HepG2 (cell line): Measurements from ENCODE around the gene HP1BP3. TPM values are rescaled to one million over a fixed set of nuclear protein-coding genes. Genes with fewer than 3 reads are reported as not detected.

Source experiments
- ATAC-seq: fragments of 200-7000 bp; cut with Tn5 transposase; 3 replicates; pipeline ENCODE4 v1.9.1; 2020; ENCODE audit warnings: mild to moderate bottlenecking, moderate library complexity
- BruUV-seq: library from RNA; stranded (reverse); fragments of 400-500 nt; replicated peaks from 2 replicates; lab custom pipeline; 2021; lab: Mats Ljungman, UMichigan
- CTCF ChIA-PET: fragments of 300-600 bp; formaldehyde crosslinking; extraction: SDS; loops from one replicate; lab custom pipeline; 2021; ENCODE audit warnings: low total read pairs, inconsistent platforms, low intra/inter-chr PET ratio; lab: Yijun Ruan, JAX
- POLR2A ChIA-PET: fragments of 350-600 bp; sonication (Branson Sonifier 250); formaldehyde crosslinking; loops from one replicate; lab custom pipeline; 2020; ENCODE audit warnings: antibody characterized with exemption, inconsistent platforms; lab: Yijun Ruan, JAX
- DNase-seq: peaks from one replicate; pipeline ENCODE4 v3.0.0-alpha.2; 2015; ENCODE audit warnings: low spot score
- FAIRE-seq: peaks from 3 replicates; lab custom pipeline; 2011; peaks lifted over from hg19 to GRCh38; lab: Jason Lieb, UNC
- H2AFZ ChIP-seq: one replicate; pipeline ENCODE4 v1.6.1; 2011; ENCODE audit warnings: low read length, inconsistent platforms
- H3K27ac ChIP-seq: fragments of 300-600 bp; 3 replicates; pipeline ENCODE4 v1.8.0; 2011; ENCODE audit warnings: mixed run types, mild to moderate bottlenecking, mixed read lengths, low read length, inconsistent platforms; ENCODE audit not compliant: insufficient read depth; ENCODE audit errors: extremely low read length
- H3K27me3 ChIP-seq, 2 experiments: fragments of 200-600 bp in 1 of 2; 2 replicates in 1 of 2; 3 replicates in 1 of 2; pipeline versions ENCODE4 v1.6.0 to v1.8.0; 2011; ENCODE audit warnings: low read length in 2 of 2, mild to moderate bottlenecking in 2 of 2, moderate library complexity in 2 of 2, inconsistent platforms in 1 of 2; ENCODE audit not compliant: insufficient read depth in 2 of 2, control insufficient read depth in 1 of 2
- H3K36me3 ChIP-seq, 2 experiments: fragments of 200-600 bp in 1 of 2; replicated peaks in 1 of 2; 2 replicates in 1 of 2; 3 replicates in 1 of 2; pipeline versions ENCODE4 v1.5.1 to v1.8.0; 2011; ENCODE audit warnings: low read length in 2 of 2, inconsistent platforms in 1 of 2; ENCODE audit not compliant: insufficient read depth in 2 of 2, control insufficient read depth in 1 of 2
- H3K4me1 ChIP-seq: 2 replicates; pipeline ENCODE4 v1.5.1; 2012; ENCODE audit warnings: low read length, inconsistent platforms; ENCODE audit not compliant: insufficient read depth
- H3K4me2 ChIP-seq: 2 replicates; pipeline ENCODE4 v1.6.0; 2011; ENCODE audit warnings: low read depth, low read length, inconsistent platforms
- H3K4me3 ChIP-seq, 3 experiments: fragments of 200-600 bp in 1 of 3; sonication (generic), shearing (Covaris generic) in 1 of 3; replicated peaks in 1 of 3; 2 replicates each; pipeline ENCODE4 v1.5.1; 2011 to 2016; ENCODE audit warnings: low read length in 3 of 3, inconsistent platforms in 2 of 3, low read depth in 2 of 3, mild to moderate bottlenecking in 2 of 3, control low read depth in 1 of 3, mixed read lengths in 1 of 3; ENCODE audit not compliant: insufficient read depth in 1 of 3
- H3K79me2 ChIP-seq: one replicate; pipeline ENCODE4 v1.6.1; 2011; ENCODE audit warnings: low read length, inconsistent platforms; ENCODE audit not compliant: insufficient read depth
- H3K9ac ChIP-seq: 2 replicates; pipeline ENCODE4 v1.6.0; 2011; ENCODE audit warnings: mild to moderate bottlenecking, low read depth, low read length, inconsistent platforms; ENCODE audit not compliant: insufficient read depth
- H3K9me3 ChIP-seq: 2 replicates; pipeline ENCODE4 v1.5.1; 2012; ENCODE audit warnings: mild to moderate bottlenecking, low read length
- H4K20me1 ChIP-seq: 2 replicates; pipeline ENCODE4 v1.6.0; 2011; ENCODE audit warnings: inconsistent platforms, mild to moderate bottlenecking, low read length, moderate library complexity; ENCODE audit not compliant: insufficient read depth
- AHR ChIP-seq: IDR thresholded peaks from 2 replicates; pipeline ENCODE4 v1.6.1; 2018; ENCODE audit warnings: missing genetic modification reagents, missing compliant biosample characterization
- DNMT3B ChIP-seq: conservative IDR thresholded peaks from 2 replicates; pipeline ENCODE4 v1.6.1; 2016; ENCODE audit warnings: missing biosample characterization, control low read depth
- SP1 ChIP-seq, 2 experiments: fragments of 450-650 bp in 1 of 2; sonication (generic) in 1 of 2; formaldehyde crosslinking in 1 of 2; IDR thresholded peaks; 2 replicates each; pipeline versions ENCODE4 v1.4.0 to v1.6.1; 2016 to 2020; ENCODE audit warnings: missing genetic modification reagents in 1 of 2
- ZFYVE20 ChIP-seq: sonication (generic); formaldehyde crosslinking; IDR thresholded peaks from 2 replicates; pipeline ENCODE4 v1.8.0; 2023; ENCODE audit warnings: low read depth, mild to moderate bottlenecking, moderate library complexity, missing genetic modification reagents, borderline replicate concordance
- ZNF17 ChIP-seq: sonication (generic); formaldehyde crosslinking; IDR thresholded peaks from 2 replicates; pipeline ENCODE4 v1.5.0; 2020; ENCODE audit warnings: mild to moderate bottlenecking, missing genetic modification reagents
- ZNF264 ChIP-seq: sonication (generic); formaldehyde crosslinking; IDR thresholded peaks from 2 replicates; pipeline ENCODE4 v1.4.0; 2020; ENCODE audit warnings: missing genetic modification reagents
- ZNF883 ChIP-seq: sonication (generic); formaldehyde crosslinking; IDR thresholded peaks from 2 replicates; pipeline ENCODE4 v1.5.1; 2020; ENCODE audit warnings: mild to moderate bottlenecking, missing genetic modification reagents; ENCODE audit errors: not compliant biosample characterization
- WGBS: methylation state at CpG from one replicate; pipeline ENCODE4 v1.1.6; 2017; ENCODE audit warnings: low lambda C conversion rate; 5-methylcytosine and 5-hydroxymethylcytosine counted together
- in situ Hi-C: cut with HindIII; loops from 2 replicates; pipeline ENCODE4 v1.10.0; 2017; ENCODE audit warnings: low pct_unique_long_range_greater_than_20kb; ENCODE audit not compliant: extremely low pct_ligation_motif_present
- intact Hi-C: fragments of 100-400 bp; cut with micrococcal nuclease; formaldehyde crosslinking; loops from one replicate; pipeline ENCODE4 v1.10.0; 2022; ENCODE audit not compliant: unreplicated experiment
- polyA plus RNA-seq, 8 experiments: library from polyadenylated mRNA; depleted of rRNA in 3 of 8; stranded (reverse) in 7 of 8; unstranded in 1 of 8; fragments of >200 nt; fragmentation: Illumina TruSeq in 4 of 8; extraction: Trizol in 4 of 8; gene quantifications; 2 replicates each; pipeline versions ENCODE4 v1.2.1 to v1.2.3, GENCODE V29; 2011 to 2016; ENCODE audit warnings: low read depth in 4 of 8, missing spikeins in 1 of 8, mixed read lengths in 1 of 8; ENCODE audit not compliant: insufficient read depth in 1 of 8
- total RNA-seq, 5 experiments: library from RNA; depleted of rRNA; stranded (reverse); fragments of >200 nt; fragmentation: Illumina TruSeq; extraction: Trizol; gene quantifications; 2 replicates each; pipeline ENCODE4 v1.2.3, GENCODE V29; 2016; ENCODE audit warnings: low read depth in 1 of 5
- TF ChIP-seq, protein P1 (sequence below): sonication (generic); formaldehyde crosslinking; IDR thresholded peaks from 2 replicates; pipeline ENCODE4 v1.9.0; 2021; ENCODE audit warnings: missing genetic modification reagents, mild to moderate bottlenecking, borderline replicate concordance
- TF ChIP-seq, protein P2 (sequence below): IDR thresholded peaks from 2 replicates; pipeline ENCODE4 v1.6.1; 2016; ENCODE audit warnings: mild to moderate bottlenecking
- TF ChIP-seq, protein P3 (sequence below): sonication (generic); formaldehyde crosslinking; IDR thresholded peaks from 2 replicates; pipeline ENCODE4 v1.4.0; 2020; ENCODE audit warnings: mild to moderate bottlenecking, missing genetic modification reagents
- TF ChIP-seq, protein P4 (sequence below): sonication (generic); formaldehyde crosslinking; IDR thresholded peaks from 2 replicates; pipeline ENCODE4 v1.8.0; 2023; ENCODE audit warnings: mild to moderate bottlenecking, missing genetic modification reagents
- TF ChIP-seq, protein P5 (sequence below): IDR thresholded peaks from 2 replicates; pipeline ENCODE4 v1.6.1; 2016; ENCODE audit warnings: missing compliant biosample characterization, missing genetic modification reagents, borderline replicate concordance

HP1BP3 gene
- total and polyA plus RNA-seq, 2 of the 13 experiments (the other 11 are each of a cell fraction or from before 2014, with no cell fraction given) = 98.5 to 137 TPM

DNA sequence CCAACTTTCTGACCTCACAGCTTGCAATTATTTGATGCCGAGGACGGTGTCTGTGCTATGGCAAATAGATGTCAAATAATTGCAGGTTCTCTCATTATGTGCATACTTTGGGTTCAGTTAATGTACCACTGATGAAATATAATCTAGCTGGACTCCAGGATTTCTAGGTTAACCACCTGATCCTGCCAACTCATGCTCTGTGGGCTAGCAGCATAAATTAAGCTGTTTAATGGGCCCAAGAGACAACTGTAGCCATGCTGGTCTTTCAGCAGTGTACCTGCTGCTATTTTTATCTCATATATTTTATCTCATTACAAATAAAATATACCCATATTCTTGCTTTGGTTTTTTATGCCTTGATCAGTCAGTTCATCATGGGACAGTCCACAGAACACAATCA lies 43.3 kb upstream of the HP1BP3 start:
- in situ Hi-C loops = no loop called here

DNA sequence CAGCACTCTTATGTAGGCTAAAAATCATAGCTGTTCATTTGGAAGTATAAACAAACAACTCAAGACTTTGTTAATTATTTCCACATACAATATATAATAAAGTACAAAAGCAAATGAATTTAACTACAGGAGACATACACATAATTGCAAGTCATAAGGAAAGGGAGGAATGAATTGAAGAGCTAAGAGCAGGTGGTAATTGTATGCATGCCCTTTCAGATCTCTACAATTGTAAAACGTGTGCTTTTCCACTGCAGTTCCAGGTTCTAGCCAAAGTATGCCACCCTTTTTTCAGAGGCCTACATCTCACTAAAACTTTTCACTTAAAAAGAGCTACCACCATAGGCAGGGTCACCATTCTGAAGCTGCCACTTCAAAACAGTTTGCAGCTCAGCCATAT lies 42.8 kb upstream of the HP1BP3 start:
- H4K20me1 ChIP-seq = no peaks in the 10 kb centered on the region
- no peaks in the 10 kb centered on the region for H3K27me3 ChIP-seq
- H3K4me1 ChIP-seq = no peaks in the 10 kb centered on the region
- in situ Hi-C loops = no loop called here
- POLR2A ChIA-PET = no interaction called here
- no peak for FAIRE-seq
- no peak overlapping the region for H3K4me2 ChIP-seq
- no peak overlapping the region for H3K4me3 ChIP-seq
- H3K36me3 ChIP-seq = peaks cover 2 to 22% of the 10 kb centered on the region in 2 experiments
- H3K9ac ChIP-seq = no peak overlapping the region
- no peaks in the 10 kb centered on the region for H3K9me3 ChIP-seq
- intact Hi-C loops = no loop called here
- no TSS peak for BruUV-seq
- WGBS = 100% methylated on average over 1 of the region's 1 CpG
- ATAC-seq = no peak
- H3K79me2 ChIP-seq = no peaks in the 10 kb centered on the region
- no peak for DNase-seq
- H2AFZ ChIP-seq = no peak overlapping the region
- H3K27ac ChIP-seq = no peak overlapping the region
- CTCF ChIA-PET = no interaction called here
- TF ChIP-seq ZNF17 (CRISPR knock-in tag) (no peak), DNMT3B (CRISPR knock-in tag) (no peak)
- TF ChIP-seq, protein P1, sequence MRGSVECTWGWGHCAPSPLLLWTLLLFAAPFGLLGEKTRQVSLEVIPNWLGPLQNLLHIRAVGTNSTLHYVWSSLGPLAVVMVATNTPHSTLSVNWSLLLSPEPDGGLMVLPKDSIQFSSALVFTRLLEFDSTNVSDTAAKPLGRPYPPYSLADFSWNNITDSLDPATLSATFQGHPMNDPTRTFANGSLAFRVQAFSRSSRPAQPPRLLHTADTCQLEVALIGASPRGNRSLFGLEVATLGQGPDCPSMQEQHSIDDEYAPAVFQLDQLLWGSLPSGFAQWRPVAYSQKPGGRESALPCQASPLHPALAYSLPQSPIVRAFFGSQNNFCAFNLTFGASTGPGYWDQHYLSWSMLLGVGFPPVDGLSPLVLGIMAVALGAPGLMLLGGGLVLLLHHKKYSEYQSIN = no peak
- TF ChIP-seq, protein P2, sequence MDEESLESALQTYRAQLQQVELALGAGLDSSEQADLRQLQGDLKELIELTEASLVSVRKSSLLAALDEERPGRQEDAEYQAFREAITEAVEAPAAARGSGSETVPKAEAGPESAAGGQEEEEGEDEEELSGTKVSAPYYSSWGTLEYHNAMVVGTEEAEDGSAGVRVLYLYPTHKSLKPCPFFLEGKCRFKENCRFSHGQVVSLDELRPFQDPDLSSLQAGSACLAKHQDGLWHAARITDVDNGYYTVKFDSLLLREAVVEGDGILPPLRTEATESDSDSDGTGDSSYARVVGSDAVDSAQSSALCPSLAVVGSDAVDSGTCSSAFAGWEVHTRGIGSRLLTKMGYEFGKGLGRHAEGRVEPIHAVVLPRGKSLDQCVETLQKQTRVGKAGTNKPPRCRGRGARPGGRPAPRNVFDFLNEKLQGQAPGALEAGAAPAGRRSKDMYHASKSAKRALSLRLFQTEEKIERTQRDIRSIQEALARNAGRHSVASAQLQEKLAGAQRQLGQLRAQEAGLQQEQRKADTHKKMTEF = no peak
- TF ChIP-seq, protein P3, sequence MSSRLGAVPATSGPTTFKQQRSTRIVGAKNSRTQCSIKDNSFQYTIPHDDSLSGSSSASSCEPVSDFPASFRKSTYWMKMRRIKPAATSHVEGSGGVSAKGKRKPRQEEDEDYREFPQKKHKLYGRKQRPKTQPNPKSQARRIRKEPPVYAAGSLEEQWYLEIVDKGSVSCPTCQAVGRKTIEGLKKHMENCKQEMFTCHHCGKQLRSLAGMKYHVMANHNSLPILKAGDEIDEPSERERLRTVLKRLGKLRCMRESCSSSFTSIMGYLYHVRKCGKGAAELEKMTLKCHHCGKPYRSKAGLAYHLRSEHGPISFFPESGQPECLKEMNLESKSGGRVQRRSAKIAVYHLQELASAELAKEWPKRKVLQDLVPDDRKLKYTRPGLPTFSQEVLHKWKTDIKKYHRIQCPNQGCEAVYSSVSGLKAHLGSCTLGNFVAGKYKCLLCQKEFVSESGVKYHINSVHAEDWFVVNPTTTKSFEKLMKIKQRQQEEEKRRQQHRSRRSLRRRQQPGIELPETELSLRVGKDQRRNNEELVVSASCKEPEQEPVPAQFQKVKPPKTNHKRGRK (CRISPR knock-in tag) = no peak
- TF ChIP-seq, protein P4, sequence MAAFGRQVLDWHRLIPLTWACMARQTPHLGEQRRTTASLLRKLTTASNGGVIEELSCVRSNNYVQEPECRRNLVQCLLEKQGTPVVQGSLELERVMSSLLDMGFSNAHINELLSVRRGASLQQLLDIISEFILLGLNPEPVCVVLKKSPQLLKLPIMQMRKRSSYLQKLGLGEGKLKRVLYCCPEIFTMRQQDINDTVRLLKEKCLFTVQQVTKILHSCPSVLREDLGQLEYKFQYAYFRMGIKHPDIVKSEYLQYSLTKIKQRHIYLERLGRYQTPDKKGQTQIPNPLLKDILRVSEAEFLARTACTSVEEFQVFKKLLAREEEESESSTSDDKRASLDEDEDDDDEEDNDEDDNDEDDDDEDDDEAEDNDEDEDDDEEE (CRISPR knock-in tag) = no peak

More for the DNA sequence above, 43.3 kb upstream of the HP1BP3 start:
- Histone ChIP-seq H2AFZ (no peak overlapping the region), H3K4me3 (no peak overlapping the region), H3K27me3 (no peaks in the 10 kb centered on the region), H3K27ac (no peak overlapping the region), H3K4me2 (no peak overlapping the region), H3K9me3 (no peaks in the 10 kb centered on the region), H3K9ac (no peak overlapping the region), H3K4me1 (no peaks in the 10 kb centered on the region), H3K36me3 (peaks cover 2 to 22% of the 10 kb centered on the region in 2 experiments), H4K20me1 (no peaks in the 10 kb centered on the region), H3K79me2 (no peaks in the 10 kb centered on the region)
- FAIRE-seq = no peak
- no TSS peak for BruUV-seq
- 100% methylated on average over 2 of the region's 2 CpGs for WGBS
- intact Hi-C loops = no loop called here
- DNase-seq = no peak
- ChIA-PET POLR2A (no interaction called here), CTCF (no interaction called here)
- no peak for ATAC-seq
- TF ChIP-seq SP1 (IDR thresholded peaks at IDR 0.05) (no peak), SP1 (CRISPR knock-in tag; IDR thresholded peaks at IDR 0.05) (no peak), ZFYVE20 (CRISPR knock-in tag) (no peak), AHR (CRISPR knock-in tag) (no peak), ZNF264 (CRISPR knock-in tag) (no peak), ZNF883 (no peak)
- TF ChIP-seq, protein P5, sequence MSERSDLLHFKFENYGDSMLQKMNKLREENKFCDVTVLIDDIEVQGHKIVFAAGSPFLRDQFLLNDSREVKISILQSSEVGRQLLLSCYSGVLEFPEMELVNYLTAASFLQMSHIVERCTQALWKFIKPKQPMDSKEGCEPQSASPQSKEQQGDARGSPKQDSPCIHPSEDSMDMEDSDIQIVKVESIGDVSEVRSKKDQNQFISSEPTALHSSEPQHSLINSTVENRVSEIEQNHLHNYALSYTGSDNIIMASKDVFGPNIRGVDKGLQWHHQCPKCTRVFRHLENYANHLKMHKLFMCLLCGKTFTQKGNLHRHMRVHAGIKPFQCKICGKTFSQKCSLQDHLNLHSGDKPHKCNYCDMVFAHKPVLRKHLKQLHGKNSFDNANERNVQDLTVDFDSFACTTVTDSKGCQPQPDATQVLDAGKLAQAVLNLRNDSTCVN = no peak
